ENCODE results near the gene CRYBB1.

DNA sequence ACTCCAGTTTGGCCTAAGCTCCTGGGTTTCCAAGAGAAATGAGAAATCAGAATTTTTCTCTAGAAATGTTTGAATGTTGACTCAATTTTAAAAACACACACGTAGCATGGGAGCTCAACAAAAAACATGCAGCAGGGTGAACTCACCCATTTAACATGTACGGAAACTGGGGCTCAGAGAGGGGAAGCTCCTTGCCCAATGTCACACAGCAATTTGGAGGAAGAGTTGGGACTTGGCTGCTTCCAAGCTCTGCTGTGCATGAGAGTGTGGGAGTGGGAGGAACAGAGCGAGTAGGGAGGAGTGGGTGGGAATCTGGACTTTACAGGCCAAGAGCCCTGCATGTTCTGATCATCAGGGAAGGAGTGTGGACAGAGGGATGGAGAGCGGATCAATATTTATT lies 33.8 kb downstream of the CRYBB1 start:
- TF ChIP-seq, protein P1, sequence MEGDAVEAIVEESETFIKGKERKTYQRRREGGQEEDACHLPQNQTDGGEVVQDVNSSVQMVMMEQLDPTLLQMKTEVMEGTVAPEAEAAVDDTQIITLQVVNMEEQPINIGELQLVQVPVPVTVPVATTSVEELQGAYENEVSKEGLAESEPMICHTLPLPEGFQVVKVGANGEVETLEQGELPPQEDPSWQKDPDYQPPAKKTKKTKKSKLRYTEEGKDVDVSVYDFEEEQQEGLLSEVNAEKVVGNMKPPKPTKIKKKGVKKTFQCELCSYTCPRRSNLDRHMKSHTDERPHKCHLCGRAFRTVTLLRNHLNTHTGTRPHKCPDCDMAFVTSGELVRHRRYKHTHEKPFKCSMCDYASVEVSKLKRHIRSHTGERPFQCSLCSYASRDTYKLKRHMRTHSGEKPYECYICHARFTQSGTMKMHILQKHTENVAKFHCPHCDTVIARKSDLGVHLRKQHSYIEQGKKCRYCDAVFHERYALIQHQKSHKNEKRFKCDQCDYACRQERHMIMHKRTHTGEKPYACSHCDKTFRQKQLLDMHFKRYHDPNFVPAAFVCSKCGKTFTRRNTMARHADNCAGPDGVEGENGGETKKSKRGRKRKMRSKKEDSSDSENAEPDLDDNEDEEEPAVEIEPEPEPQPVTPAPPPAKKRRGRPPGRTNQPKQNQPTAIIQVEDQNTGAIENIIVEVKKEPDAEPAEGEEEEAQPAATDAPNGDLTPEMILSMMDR (IDR thresholded peaks at IDR 0.05; ENCODE audit: low read depth, low read length, poor library complexity, severe bottlenecking), result no peak
- TF ChIP-seq EZH2phosphoT487 (IDR thresholded peaks at IDR 0.05; ENCODE audit: borderline replicate concordance, low read length), result no peak
